ENCODE data around the gene UBE2J2. TPM values are rescaled to one million over a fixed set of nuclear protein-coding genes. Genes with fewer than 3 reads are reported as not detected.

UBE2J2 gene
- total and polyA plus RNA-seq, 2 experiments from 2014 or later: 47.1 to 70.2 TPM

- Mint-ChIP-seq H3K4me3 (no peak overlapping the region), H3K27me3 (ENCODE audit: insufficient read depth, low read depth, poor library complexity) (peaks cover 11% of the 10 kb centered on the region), H3K4me1 (peaks cover 24% of the 10 kb centered on the region), H3K9me3 (no peaks in the 10 kb centered on the region), H3K36me3 (ENCODE audit: low read depth) (peaks cover 60% of the 10 kb centered on the region), H3K27ac (no peak overlapping the region)
- Histone ChIP-seq H3K9me2 (ENCODE audit: insufficient read depth) (no peaks in the 10 kb centered on the region), H3K4me2 (no peak overlapping the region), H3K4me1 (ENCODE audit: insufficient read depth) (peaks cover 9% of the 10 kb centered on the region), H3K36me3 (ENCODE audit: insufficient read depth) (peaks cover 6% of the 10 kb centered on the region; the same call in 1 of the 2 replicates), H3F3A (replicated peaks; ENCODE audit: low read depth) (peaks cover 11% of the 10 kb centered on the region; the same call in 1 of the 2 replicates), H3K79me2 (replicated peaks; ENCODE audit: insufficient read depth) (peaks cover 4% of the 10 kb centered on the region; the same call in 1 of the 2 replicates), H3K27ac (ENCODE audit: low read depth) (no peak overlapping the region), H3K27me3 (ENCODE audit: insufficient read depth) (no peaks in the 10 kb centered on the region), H4K20me1 (replicated peaks; ENCODE audit: insufficient read depth) (peaks cover 2% of the 10 kb centered on the region), H2AFZ (no peak overlapping the region), H3K4me3 (no peak overlapping the region)
- TF ChIP-seq REST (IDR thresholded peaks at IDR 0.05; ENCODE audit: unreplicated experiment) (no peak), ETS1 (IDR thresholded peaks at IDR 0.05) (no peak), EZH2phosphoT487 (IDR thresholded peaks at IDR 0.05; ENCODE audit: unreplicated experiment) (no peak), ZNF114 (CRISPR knock-in tag; IDR thresholded peaks at IDR 0.05) (no peak), ZNF462 (CRISPR knock-in tag; IDR thresholded peaks at IDR 0.05) (no peak), ZNF331 (CRISPR knock-in tag; IDR thresholded peaks at IDR 0.05; ENCODE audit: low read depth) (no peak), CREB1 (CRISPR knock-in tag; IDR thresholded peaks at IDR 0.05; ENCODE audit: low read depth) (no peak), EZH2 (IDR thresholded peaks at IDR 0.05; ENCODE audit: low read depth, unreplicated experiment) (no peak), STAT1 (IDR thresholded peaks at IDR 0.05; ENCODE audit: unreplicated experiment) (no peak), NANOG (IDR thresholded peaks at IDR 0.05; ENCODE audit: borderline replicate concordance) (no peak), JUNB (IDR thresholded peaks at IDR 0.05; ENCODE audit: unreplicated experiment) (no peak), CTCF (conservative IDR thresholded peaks at IDR 0.05; ENCODE audit: low read depth in 2 of 2) (no peak), POLR2AphosphoS5 (IDR thresholded peaks at IDR 0.05; ENCODE audit: low read depth) (no peak)
- ATAC-seq (no peak), DNase-seq (ENCODE audit: low spot score) (no peak)
These were observed 18.0 kb downstream of the UBE2J2 start for GRCh38 chr1:1255611-1256010.

Data from GM23338 (cell line).